SJSA1 (cell line): Measurements from ENCODE around the gene HCN2. TPM values are rescaled to one million over a fixed set of nuclear protein-coding genes. Genes with fewer than 3 reads are reported as not detected.
A peak's percentile ranks its signal among the peaks of the same experiment; 100 is the strongest.

ENCODE experiments used
- DNase-seq, 2 experiments: peaks; one replicate each; pipeline ENCODE4 v3.0.0-alpha.2; 2015 to 2020; ENCODE audit warnings: low spot score in 2 of 2, low read depth in 1 of 2
- H3K27ac ChIP-seq: fragments of 250-450 bp; sonication (Bioruptor Pico); 2 replicates; pipeline ENCODE4 v1.5.1; 2020; ENCODE audit warnings: mild to moderate bottlenecking, moderate library complexity
- H3K27me3 ChIP-seq: fragments of 250-450 bp; sonication (Bioruptor Pico); replicated peaks from 2 replicates; pipeline ENCODE4 v1.5.1; 2020; ENCODE audit warnings: mild to moderate bottlenecking, moderate library complexity
- H3K36me3 ChIP-seq: fragments of 250-450 bp; sonication (Bioruptor Pico); 2 replicates; pipeline ENCODE4 v1.5.1; 2020; ENCODE audit warnings: mild to moderate bottlenecking
- H3K4me1 ChIP-seq: fragments of 250-450 bp; sonication (Bioruptor Pico); replicated peaks from 2 replicates; pipeline ENCODE4 v1.6.1; 2021; ENCODE audit warnings: mild to moderate bottlenecking
- H3K4me3 ChIP-seq: fragments of 250-450 bp; sonication (Bioruptor Pico); 2 replicates; pipeline ENCODE4 v1.5.1; 2020; ENCODE audit warnings: mild to moderate bottlenecking
- H3K9me3 ChIP-seq: fragments of 250-450 bp; sonication (Bioruptor Pico); replicated peaks from 2 replicates; pipeline ENCODE4 v1.5.1; 2020; ENCODE audit warnings: mild to moderate bottlenecking
- total RNA-seq: library from RNA; depleted of rRNA; stranded (reverse); fragments of >200 nt; shearing (Covaris generic); gene quantifications from 2 replicates; pipeline ENCODE4 v1.2.3, GENCODE V29; 2014

Gene HCN2
- total RNA-seq, 1 experiment from 2014 or later = 4.3 TPM

GRCh38 chr19:575527-576506, 13.9 kb upstream of the HCN2 start:
- no peak for DNase-seq
- no peak overlapping the region for H3K27ac ChIP-seq
- no peaks in the 10 kb centered on the region for H3K27me3 ChIP-seq
- H3K9me3 ChIP-seq = no peaks in the 10 kb centered on the region
- H3K4me1 ChIP-seq = peaks cover 26% of the 10 kb centered on the region
- no peak overlapping the region for H3K4me3 ChIP-seq
- H3K36me3 ChIP-seq = peaks cover 47% of the 10 kb centered on the region

GRCh38 chr19:576768-577438, 12.8 kb upstream of the HCN2 start:
- DNase-seq = no peak
- no peak overlapping the region for H3K27ac ChIP-seq
- H3K4me3 ChIP-seq = no peak overlapping the region
- peaks cover 55% of the 10 kb centered on the region for H3K36me3 ChIP-seq
- peaks cover 17% of the 10 kb centered on the region for H3K4me1 ChIP-seq
- H3K27me3 ChIP-seq = no peaks in the 10 kb centered on the region
- H3K9me3 ChIP-seq = no peaks in the 10 kb centered on the region

GRCh38 chr19:577439-578392, 12.0 kb upstream of the HCN2 start:
- H3K4me3 ChIP-seq = no peak overlapping the region
- H3K27me3 ChIP-seq = no peaks in the 10 kb centered on the region
- no peaks in the 10 kb centered on the region for H3K9me3 ChIP-seq
- no peak for DNase-seq
- H3K36me3 ChIP-seq = peaks cover 56% of the 10 kb centered on the region
- no peak overlapping the region for H3K27ac ChIP-seq
- peaks cover 17% of the 10 kb centered on the region for H3K4me1 ChIP-seq

GRCh38 chr19:579111-579841, 10.4 kb upstream of the HCN2 start:
- H3K27me3 ChIP-seq = no peaks in the 10 kb centered on the region
- H3K27ac ChIP-seq = no peak overlapping the region
- H3K4me1 ChIP-seq = 0 out of 2 replicates have a peak, but pooled peaks cover 11% of the 10 kb centered on the region
- H3K36me3 ChIP-seq = peaks cover 69% of the 10 kb centered on the region
- H3K4me3 ChIP-seq = no peak overlapping the region
- H3K9me3 ChIP-seq = no peaks in the 10 kb centered on the region
- no peak for DNase-seq

GRCh38 chr19:579842-580155, 9.9 kb upstream of the HCN2 start:
- H3K36me3 ChIP-seq = peaks cover 68% of the 10 kb centered on the region
- no peak overlapping the region for H3K27ac ChIP-seq
- H3K9me3 ChIP-seq = no peaks in the 10 kb centered on the region
- H3K27me3 ChIP-seq = no peaks in the 10 kb centered on the region
- 0 out of 2 replicates have a peak, but pooled peaks cover 10% of the 10 kb centered on the region for H3K4me1 ChIP-seq
- H3K4me3 ChIP-seq = no peak overlapping the region
- DNase-seq = no peak

GRCh38 chr19:580274-580835, 9.3 kb upstream of the HCN2 start:
- no peak for DNase-seq
- Histone ChIP-seq H3K4me3 (no peak overlapping the region), H3K9me3 (no peaks in the 10 kb centered on the region), H3K27ac (no peak overlapping the region), H3K27me3 (no peaks in the 10 kb centered on the region), H3K4me1 (0 out of 2 replicates have a peak, but pooled peaks cover 8% of the 10 kb centered on the region), H3K36me3 (peaks cover 66% of the 10 kb centered on the region)

- Histone ChIP-seq H3K27ac (no peak overlapping the region), H3K9me3 (no peaks in the 10 kb centered on the region), H3K36me3 (peaks cover 61% of the 10 kb centered on the region), H3K27me3 (no peaks in the 10 kb centered on the region), H3K4me3 (no peak overlapping the region), H3K4me1 (peaks cover 9% of the 10 kb centered on the region)
- DNase-seq = no peak
Measured at GRCh38 chr19:581399-582111, 8.1 kb upstream of the HCN2 start.

GRCh38 chr19:582497-583197, 7.0 kb upstream of the HCN2 start:
- peaks cover 20% of the 10 kb centered on the region for H3K4me1 ChIP-seq
- H3K27me3 ChIP-seq = no peaks in the 10 kb centered on the region
- H3K27ac ChIP-seq = no peak overlapping the region
- DNase-seq = no peak
- H3K4me3 ChIP-seq = no peak overlapping the region
- peaks cover 58% of the 10 kb centered on the region for H3K36me3 ChIP-seq
- H3K9me3 ChIP-seq = no peaks in the 10 kb centered on the region

GRCh38 chr19:583198-583967, 6.3 kb upstream of the HCN2 start:
- H3K4me1 ChIP-seq = peaks cover 27% of the 10 kb centered on the region
- DNase-seq = no peak
- H3K9me3 ChIP-seq = no peaks in the 10 kb centered on the region
- H3K36me3 ChIP-seq = peaks cover 50% of the 10 kb centered on the region
- no peak overlapping the region for H3K27ac ChIP-seq
- no peaks in the 10 kb centered on the region for H3K27me3 ChIP-seq
- H3K4me3 ChIP-seq = no peak overlapping the region

GRCh38 chr19:583968-584239, 5.8 kb upstream of the HCN2 start:
- peaks cover 33% of the 10 kb centered on the region for H3K4me1 ChIP-seq
- no peak for DNase-seq
- H3K4me3 ChIP-seq = no peak overlapping the region
- H3K36me3 ChIP-seq = peaks cover 48% of the 10 kb centered on the region
- no peaks in the 10 kb centered on the region; the same call in 1 of the 2 replicates for H3K27me3 ChIP-seq
- H3K9me3 ChIP-seq = no peaks in the 10 kb centered on the region
- H3K27ac ChIP-seq = no peak overlapping the region

GRCh38 chr19:584240-585001, 5.3 kb upstream of the HCN2 start:
- no peak overlapping the region for H3K27ac ChIP-seq
- peak; percentile 57 to 68 for DNase-seq
- peaks cover 43% of the 10 kb centered on the region for H3K36me3 ChIP-seq
- H3K4me1 ChIP-seq = peaks cover 38% of the 10 kb centered on the region
- no peaks in the 10 kb centered on the region for H3K9me3 ChIP-seq
- H3K27me3 ChIP-seq = peaks cover 4% of the 10 kb centered on the region
- H3K4me3 ChIP-seq = no peak overlapping the region
